ENCODE data around the gene CAMTA1.

CAMTA1 gene

GRCh38 chr1:6905790-6906189 lies 120.5 kb downstream of the CAMTA1 start:
- FAIRE-seq = no peak
- no peak for TF ChIP-seq CTCF (IDR thresholded peaks at IDR 0.05; ENCODE audit: insufficient read depth, missing control alignments)
- DNase-seq (ENCODE audit: insufficient read length, low spot score) = no peak

- no peak for TF ChIP-seq CTCF (IDR thresholded peaks at IDR 0.05; ENCODE audit: insufficient read depth, missing control alignments)
- DNase-seq (ENCODE audit: insufficient read length, low spot score) (no peak), FAIRE-seq (no peak)
Observed at GRCh38 chr1:6906783-6907182, 121.5 kb downstream of the CAMTA1 start.

GRCh38 chr1:6907201-6907600 lies 121.9 kb downstream of the CAMTA1 start:
- FAIRE-seq = no peak
- TF ChIP-seq CTCF (IDR thresholded peaks at IDR 0.05; ENCODE audit: insufficient read depth, missing control alignments) = no peak

GRCh38 chr1:6907676-6908434 lies 122.6 kb downstream of the CAMTA1 start:
- FAIRE-seq (no peak), DNase-seq (ENCODE audit: insufficient read length, low spot score) (no peak)
- no peak for TF ChIP-seq CTCF (IDR thresholded peaks at IDR 0.05; ENCODE audit: insufficient read depth, missing control alignments)

More at GRCh38 chr1:6907201-6907600, 121.9 kb downstream of the CAMTA1 start:
- no peak for DNase-seq (ENCODE audit: insufficient read length, low spot score)

GRCh38 chr1:6909401-6909800 lies 124.1 kb downstream of the CAMTA1 start:
- no peak for DNase-seq (ENCODE audit: insufficient read length, low spot score)
- FAIRE-seq = no peak
- TF ChIP-seq CTCF (IDR thresholded peaks at IDR 0.05; ENCODE audit: insufficient read depth, missing control alignments) = no peak

- FAIRE-seq (no peak), DNase-seq (ENCODE audit: insufficient read length, low spot score) (no peak)
- no peak for TF ChIP-seq CTCF (IDR thresholded peaks at IDR 0.05; ENCODE audit: insufficient read depth, missing control alignments)
Observed at GRCh38 chr1:6909857-6910256, 124.6 kb downstream of the CAMTA1 start.
